CD4-positive, alpha-beta memory T cell (primary cell): ENCODE results near the gene APOL2. TPM values are rescaled to one million over a fixed set of nuclear protein-coding genes. Genes with fewer than 3 reads are reported as not detected.
"Not testable (repeated sequence)": the region's sequence is repeated elsewhere in the genome, so short reads cannot be mapped to it uniquely, and the experiment has no call there.

ENCODE experiments used
- CTCF ChIA-PET: fragments of 350-600 bp; sonication (Branson Sonifier 250); formaldehyde crosslinking; loops from one replicate; lab custom pipeline; 2021; ENCODE audit warnings: inconsistent platforms; ENCODE audit not compliant: partially characterized antibody; lab: Charles Lee
- POLR2A ChIA-PET: fragments of 350-600 bp; sonication (Branson Sonifier 250); formaldehyde crosslinking; loops from one replicate; lab custom pipeline; 2021; ENCODE audit not compliant: partially characterized antibody; lab: Charles Lee
- DNase-seq, 5 donors: peaks; one replicate each; pipeline versions ENCODE4 v3.0.0 to v3.0.0-alpha.2; 2020 to 2022; ENCODE audit warnings: mixed read lengths in 1 of 5
- H3K27ac ChIP-seq: one replicate; pipeline ENCODE4 v1.7.0; 2013; ENCODE audit warnings: low read depth, low read length
- H3K27me3 ChIP-seq: 2 replicates; pipeline ENCODE4 v1.7.0; 2013; ENCODE audit warnings: mild to moderate bottlenecking, low read length, moderate library complexity; ENCODE audit not compliant: insufficient read depth
- H3K36me3 ChIP-seq: 2 replicates; pipeline ENCODE4 v1.7.0; 2013; ENCODE audit warnings: mild to moderate bottlenecking, low read length, moderate library complexity; ENCODE audit not compliant: insufficient read depth
- H3K4me1 ChIP-seq: 2 replicates; pipeline ENCODE4 v1.7.0; 2013; ENCODE audit warnings: mild to moderate bottlenecking, low read length, moderate library complexity; ENCODE audit not compliant: insufficient read depth
- H3K4me3 ChIP-seq, 2 donors: one replicate each; pipeline ENCODE4 v1.7.0; 2013; ENCODE audit warnings: low read length in 2 of 2, mild to moderate bottlenecking in 1 of 2
- H3K9me3 ChIP-seq, 2 donors: one replicate each; pipeline ENCODE4 v1.7.0; 2013; ENCODE audit warnings: low read length in 2 of 2, control low read depth in 1 of 2; ENCODE audit not compliant: control insufficient read depth in 1 of 2
- H3K27ac Mint-ChIP-seq, 7 donors: one replicate each; pipeline ENCODE4 v1.8.0; 2020 to 2021; ENCODE audit warnings: mixed read lengths in 7 of 7, mild to moderate bottlenecking in 6 of 7, inconsistent platforms in 3 of 7, moderate library complexity in 3 of 7
- H3K27me3 Mint-ChIP-seq, 2 donors: one replicate each; pipeline ENCODE4 v1.8.0; 2020 to 2021; ENCODE audit warnings: mixed read lengths in 2 of 2
- H3K36me3 Mint-ChIP-seq, 2 donors: one replicate each; pipeline ENCODE4 v1.8.0; 2020 to 2021; ENCODE audit warnings: mixed read lengths in 2 of 2, inconsistent platforms in 1 of 2, mild to moderate bottlenecking in 1 of 2
- H3K4me1 Mint-ChIP-seq, 4 donors: one replicate each; pipeline ENCODE4 v1.8.0; 2020 to 2021; ENCODE audit warnings: mixed read lengths in 4 of 4, mild to moderate bottlenecking in 1 of 4
- H3K4me3 Mint-ChIP-seq, 8 donors: one replicate each; pipeline ENCODE4 v1.8.0; 2020 to 2021; ENCODE audit warnings: mixed read lengths in 8 of 8, mild to moderate bottlenecking in 7 of 8, moderate library complexity in 6 of 8, inconsistent platforms in 3 of 8
- H3K9me3 Mint-ChIP-seq, 8 donors: one replicate each; pipeline ENCODE4 v1.8.0; 2020 to 2021; ENCODE audit warnings: mixed read lengths in 8 of 8, mild to moderate bottlenecking in 5 of 8, inconsistent platforms in 3 of 8, moderate library complexity in 1 of 8
- intact Hi-C: fragments of 100-400 bp; cut with micrococcal nuclease; formaldehyde crosslinking; loops from one replicate; pipeline ENCODE4 v1.15.1; 2023
- polyA plus RNA-seq, 2 donors: library from polyadenylated mRNA; unstranded; fragments of 300-500 nt; fragmentation: Illumina TruSeq; gene quantifications; one replicate each; pipeline ENCODE4 v1.2.3, GENCODE V29; 2021
- total RNA-seq, 2 experiments: library from RNA; stranded (reverse); gene quantifications; one replicate each; pipeline ENCODE4 v1.2.3, GENCODE V29; 2021

APOL2 gene
- total and polyA plus RNA-seq, 4 experiments from 2014 or later, result 24.4 to 103 (median 61.7) TPM

DNA sequence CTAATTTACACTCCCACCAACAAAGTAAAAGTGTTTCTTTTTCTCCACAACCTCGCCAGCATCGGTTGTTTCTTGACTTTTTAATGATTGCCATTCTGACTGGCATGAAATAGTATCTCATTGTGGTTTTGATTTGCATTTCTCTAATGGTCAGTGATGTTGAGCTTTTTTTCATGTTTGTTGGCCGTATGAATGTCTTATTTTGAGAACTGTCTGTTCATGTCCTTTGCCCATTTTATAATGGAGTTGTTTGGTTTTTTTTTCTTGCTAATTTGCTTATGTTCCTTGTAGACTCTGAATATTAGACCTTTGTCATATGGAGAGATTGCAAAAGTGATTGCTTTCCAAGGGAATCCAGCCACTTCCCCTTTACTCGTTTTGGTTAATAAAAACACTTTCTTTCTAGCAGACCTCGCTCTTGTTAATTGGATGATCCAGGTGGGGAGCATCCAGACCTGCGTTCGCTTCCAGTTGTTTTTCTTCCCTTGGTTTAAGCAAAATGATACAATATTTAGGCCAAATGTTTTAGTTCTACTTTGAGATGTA lies 20.6 kb downstream of the APOL2 start:
- no peak for DNase-seq
- peaks cover 17 to 33% of the 10 kb centered on the region in 2 donors for H3K27me3 Mint-ChIP-seq
- peaks cover 3% of the 10 kb centered on the region for H3K4me1 ChIP-seq
- no peak overlapping the region for H3K27ac Mint-ChIP-seq
- no peaks in the 10 kb centered on the region for H3K9me3 ChIP-seq
- POLR2A ChIA-PET, result interaction anchor here (1.9 kb wide), 1 partner anchor 21 kb away, joined by 4 read pairs; the partner anchor contains the start of gene APOL2
- H3K36me3 Mint-ChIP-seq, result no peaks in the 10 kb centered on the region
- no peaks in the 10 kb centered on the region for H3K9me3 Mint-ChIP-seq
- intact Hi-C loops, result no loop called here
- H3K4me3 ChIP-seq, result no peak overlapping the region
- no peak overlapping the region for H3K27ac ChIP-seq
- H3K27me3 ChIP-seq, result no peaks in the 10 kb centered on the region
- no peaks in the 10 kb centered on the region for H3K36me3 ChIP-seq
- CTCF ChIA-PET, result no interaction called here
- peaks cover 4 to 8% (median 5%) of the 10 kb centered on the region in 4 donors for H3K4me1 Mint-ChIP-seq
- no peak overlapping the region for H3K4me3 Mint-ChIP-seq

DNA sequence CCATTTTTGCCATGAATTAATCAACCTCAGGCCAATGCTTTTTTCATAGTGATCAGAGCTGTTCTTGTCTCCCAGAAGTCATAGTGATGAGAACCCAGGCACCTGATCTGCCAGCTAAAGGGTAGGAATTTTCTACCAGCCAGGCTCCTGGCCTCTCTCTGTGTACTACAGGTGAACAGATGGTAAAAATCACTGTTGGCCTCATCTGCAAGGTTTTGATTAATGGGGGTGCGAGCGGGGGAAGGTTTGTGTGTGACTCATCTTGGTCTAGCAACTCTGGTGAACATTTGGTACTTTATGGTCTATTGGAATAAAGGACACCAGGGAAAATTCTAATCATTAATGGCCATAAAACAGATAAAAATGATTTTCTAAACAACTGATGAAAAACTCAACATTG lies 23.3 kb downstream of the APOL2 start:
- Histone ChIP-seq H3K4me1 (peaks cover 2% of the 10 kb centered on the region), H3K36me3 (no peaks in the 10 kb centered on the region), H3K27ac (no peak overlapping the region), H3K4me3 (no peak overlapping the region), H3K9me3 (no peaks in the 10 kb centered on the region), H3K27me3 (no peaks in the 10 kb centered on the region)
- ChIA-PET CTCF (interaction anchor here (1.3 to 2.2 kb wide), 3 partner anchors 11 to 150 kb away, joined by 5 to 10 read pairs (median 7); partner anchors contain the start of gene APOL2), POLR2A (no interaction called here)
- H3K9me3 Mint-ChIP-seq, result peaks cover 0 to 2% (median 0%) of the 10 kb centered on the region in 8 donors
- intact Hi-C loops, result no loop called here
- no peak overlapping the region for H3K4me3 Mint-ChIP-seq
- H3K4me1 Mint-ChIP-seq, result peaks cover 2 to 5% (median 3%) of the 10 kb centered on the region in 4 donors
- peaks cover 24 to 54% of the 10 kb centered on the region in 2 donors for H3K27me3 Mint-ChIP-seq
- no peak overlapping the region for H3K27ac Mint-ChIP-seq
- no peaks in the 10 kb centered on the region for H3K36me3 Mint-ChIP-seq
- DNase-seq, result no peak

GRCh38 chr22:36213586-36213985 lies 25.7 kb downstream of the APOL2 start:
- Mint-ChIP-seq H3K4me3 (no peak overlapping the region), H3K36me3 (no peaks in the 10 kb centered on the region), H3K4me1 (peaks cover 2 to 6% (median 4%) of the 10 kb centered on the region in 4 donors), H3K27ac (peak overlapping the region in 1 of 7 donors; percentile 38), H3K27me3 (peaks cover 22 to 56% of the 10 kb centered on the region in 2 donors), H3K9me3 (peaks cover 0 to 15% (median 7%) of the 10 kb centered on the region in 8 donors)
- intact Hi-C loops, result no loop called here
- Histone ChIP-seq H3K27ac (no peak overlapping the region), H3K27me3 (no peaks in the 10 kb centered on the region), H3K36me3 (no peaks in the 10 kb centered on the region), H3K4me3 (no peak overlapping the region), H3K9me3 (no peaks in the 10 kb centered on the region), H3K4me1 (peaks cover 5% of the 10 kb centered on the region)
- no peak for DNase-seq
- ChIA-PET POLR2A (interaction anchor here (0.5 kb wide), 1 partner anchor 170 kb away, joined by 3 read pairs; no protein-coding TSS in a partner anchor), CTCF (interaction anchor here (1.3 kb wide), 1 partner anchor 9 kb away, joined by 4 read pairs; no protein-coding TSS in a partner anchor)

DNA sequence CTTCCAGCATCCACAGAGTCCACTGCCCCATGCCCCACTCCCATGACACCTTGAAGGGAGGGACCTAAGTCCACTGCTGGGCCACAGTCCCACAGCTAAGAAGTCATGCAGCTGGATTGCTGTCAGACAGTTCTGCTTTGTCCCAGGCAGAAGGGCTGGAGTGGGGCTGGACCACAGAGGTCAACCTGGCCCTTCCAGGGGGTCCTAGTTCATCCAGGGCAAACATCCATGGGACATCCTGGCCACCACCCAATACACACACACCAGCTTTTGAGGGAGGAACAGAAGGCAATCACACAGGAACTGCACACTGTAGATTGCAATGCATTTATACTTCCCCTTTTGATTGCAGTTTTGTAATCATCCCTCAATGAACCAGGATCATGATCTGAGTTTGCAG lies 26.4 kb downstream of the APOL2 start:
- peaks cover 5% of the 10 kb centered on the region for H3K4me1 ChIP-seq
- Mint-ChIP-seq H3K27ac (no peak overlapping the region), H3K4me1 (peaks cover 2 to 6% (median 4%) of the 10 kb centered on the region in 4 donors), H3K9me3 (peaks cover 0 to 15% (median 7%) of the 10 kb centered on the region in 8 donors), H3K36me3 (no peaks in the 10 kb centered on the region), H3K4me3 (no peak overlapping the region), H3K27me3 (peaks cover 23 to 50% of the 10 kb centered on the region in 2 donors)
- no peak overlapping the region for H3K27ac ChIP-seq
- ChIA-PET POLR2A (no interaction called here), CTCF (no interaction called here)
- H3K9me3 ChIP-seq, result no peaks in the 10 kb centered on the region
- no peaks in the 10 kb centered on the region for H3K36me3 ChIP-seq
- no peak overlapping the region for H3K4me3 ChIP-seq
- DNase-seq, result no peak
- intact Hi-C loops, result no loop called here
- H3K27me3 ChIP-seq, result no peaks in the 10 kb centered on the region

DNA sequence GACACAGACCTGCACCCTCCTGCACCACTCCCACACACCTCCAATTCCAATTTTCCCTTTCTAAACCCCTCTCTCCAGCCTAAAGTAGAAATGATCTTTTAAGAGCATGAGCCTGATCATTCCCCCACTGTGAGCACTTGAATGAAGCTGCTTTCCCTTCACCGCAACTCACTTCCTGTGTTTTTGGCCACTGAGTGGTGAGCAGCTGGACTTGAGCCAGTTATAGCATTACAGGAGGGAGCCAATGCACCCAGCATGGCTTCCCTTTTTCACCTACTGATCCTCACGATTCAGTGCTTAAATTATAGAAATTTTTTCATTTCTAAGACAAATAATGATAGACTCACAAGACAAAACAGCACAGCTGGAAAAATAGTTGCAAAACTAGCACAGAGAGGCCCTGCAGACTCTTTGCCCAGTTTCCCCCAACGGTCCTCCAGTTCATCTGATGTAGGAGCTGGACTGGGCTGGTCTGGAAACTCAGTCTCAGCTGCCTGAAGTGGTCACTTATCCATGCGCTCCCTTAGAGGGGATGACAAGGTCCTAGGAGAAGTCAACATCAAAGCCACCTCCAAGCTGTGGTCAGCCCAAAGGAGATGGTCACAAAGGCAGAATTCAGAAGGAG lies 28.0 kb downstream of the APOL2 start:
- CTCF ChIA-PET, result interaction anchor here (1.4 to 1.6 kb wide), 2 partner anchors 17 to 28 kb away, joined by 3 to 5 read pairs; partner anchors contain the start of gene APOL2
- peak overlapping the region in 1 of 7 donors; percentile 1 for H3K27ac Mint-ChIP-seq
- H3K4me3 Mint-ChIP-seq, result no peak overlapping the region
- H3K36me3 Mint-ChIP-seq, result no peaks in the 10 kb centered on the region
- H3K27me3 ChIP-seq, result no peaks in the 10 kb centered on the region
- H3K4me3 ChIP-seq, result no peak overlapping the region
- H3K27ac ChIP-seq, result no peak overlapping the region
- H3K4me1 Mint-ChIP-seq, result peaks cover 2 to 6% (median 4%) of the 10 kb centered on the region in 4 donors
- H3K9me3 ChIP-seq, result no peaks in the 10 kb centered on the region
- H3K27me3 Mint-ChIP-seq, result peaks cover 19 to 44% of the 10 kb centered on the region in 2 donors
- no peak for DNase-seq
- H3K36me3 ChIP-seq, result no peaks in the 10 kb centered on the region
- intact Hi-C loops, result no loop called here
- H3K9me3 Mint-ChIP-seq, result peaks cover 0 to 15% (median 7%) of the 10 kb centered on the region in 8 donors
- POLR2A ChIA-PET, result no interaction called here
- peaks cover 5% of the 10 kb centered on the region for H3K4me1 ChIP-seq

DNA sequence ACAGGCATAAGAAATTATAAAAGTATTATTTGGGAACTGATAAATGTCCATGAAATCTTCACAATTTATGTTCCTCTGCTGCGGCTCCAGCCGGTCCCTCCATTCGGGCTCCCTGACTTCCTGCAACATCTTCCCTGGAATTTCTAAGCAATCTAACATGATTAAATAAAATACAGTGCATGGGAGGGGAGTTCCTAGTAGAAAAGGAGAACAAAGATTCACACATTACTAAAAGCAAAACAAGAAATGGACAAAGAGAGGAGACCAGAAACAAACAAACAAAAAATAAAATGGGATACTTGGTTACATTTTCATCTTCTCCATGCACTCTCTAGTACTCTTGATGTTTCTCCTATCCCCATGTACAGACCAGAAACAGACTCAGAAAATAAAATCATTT lies 29.1 kb downstream of the APOL2 start:
- intact Hi-C loops, result no loop called here
- H3K4me3 Mint-ChIP-seq, result no peak overlapping the region
- H3K27me3 Mint-ChIP-seq, result peaks cover 11 to 40% of the 10 kb centered on the region in 2 donors
- no peak for DNase-seq
- Histone ChIP-seq H3K27me3 (no peaks in the 10 kb centered on the region), H3K4me3 (no peak overlapping the region), H3K27ac (no peak overlapping the region), H3K36me3 (no peaks in the 10 kb centered on the region), H3K4me1 (peaks cover 5% of the 10 kb centered on the region), H3K9me3 (no peaks in the 10 kb centered on the region)
- ChIA-PET POLR2A (no interaction called here), CTCF (interaction anchor here (1.4 kb wide), 1 partner anchor 15 kb away, joined by 3 read pairs; no protein-coding TSS in a partner anchor)
- peaks cover 2 to 6% (median 4%) of the 10 kb centered on the region in 4 donors for H3K4me1 Mint-ChIP-seq
- H3K9me3 Mint-ChIP-seq, result peaks cover 0 to 15% (median 7%) of the 10 kb centered on the region in 8 donors
- H3K27ac Mint-ChIP-seq, result no peak overlapping the region
- no peaks in the 10 kb centered on the region for H3K36me3 Mint-ChIP-seq

- CTCF ChIA-PET, result interaction anchor here (1.3 to 2.1 kb wide), 2 partner anchors 8 to 277 kb away, joined by 3 to 5 read pairs; no protein-coding TSS in a partner anchor
- H3K36me3 ChIP-seq, DNase-seq, POLR2A ChIA-PET, H3K4me3 Mint-ChIP-seq, H3K27ac Mint-ChIP-seq, H3K4me1 Mint-ChIP-seq, H3K27me3 ChIP-seq, H3K27ac ChIP-seq, H3K4me1 ChIP-seq, H3K36me3 Mint-ChIP-seq, intact Hi-C loops, H3K9me3 ChIP-seq, H3K4me3 ChIP-seq: not testable (repeated sequence)
- Mint-ChIP-seq H3K27me3 (peaks cover 11 to 42% of the 10 kb centered on the region in 2 donors), H3K9me3 (peaks cover 0 to 15% (median 7%) of the 10 kb centered on the region in 8 donors)
These were observed 29.8 kb downstream of the APOL2 start for GRCh38 chr22:36209488-36209908.
